GM19395 (cell line): ENCODE results near the gene BSN.

Experiments used
- ATAC-seq: cut with Tn5 transposase; IDR thresholded peaks from one replicate; pipeline ENCODE4 v1.9.1; 2021; ENCODE audit warnings: mild to moderate bottlenecking, moderate library complexity; ENCODE audit not compliant: unreplicated experiment

Gene BSN

GRCh38 chr3:49626101-49626581, 71.9 kb downstream of the BSN start:
- ATAC-seq = no peak

- ATAC-seq = no peak
These were observed 72.5 kb downstream of the BSN start for GRCh38 chr3:49626796-49627195.

- ATAC-seq = no peak
These were observed 73.4 kb downstream of the BSN start for GRCh38 chr3:49627634-49628033.

- ATAC-seq = no peak
These were observed 74.0 kb downstream of the BSN start for GRCh38 chr3:49628249-49628648.

GRCh38 chr3:49629451-49629850, 75.2 kb downstream of the BSN start:
- ATAC-seq = no peak

- no peak for ATAC-seq
These were observed 75.6 kb downstream of the BSN start for GRCh38 chr3:49629866-49630265.

GRCh38 chr3:49630784-49631183, 76.5 kb downstream of the BSN start:
- no peak for ATAC-seq

- ATAC-seq = no peak
These were observed 80.5 kb downstream of the BSN start for GRCh38 chr3:49634736-49635135.

- no peak for ATAC-seq
These were observed 82.8 kb downstream of the BSN start for GRCh38 chr3:49636883-49637609.

- ATAC-seq = no peak
These were observed 84.2 kb downstream of the BSN start for GRCh38 chr3:49638445-49638844.

- no peak for ATAC-seq
These were observed 85.3 kb downstream of the BSN start for GRCh38 chr3:49639551-49639950.

GRCh38 chr3:49641292-49641691, 87.0 kb downstream of the BSN start:
- no peak for ATAC-seq

GRCh38 chr3:49641921-49642707, 87.8 kb downstream of the BSN start:
- no peak for ATAC-seq

GRCh38 chr3:49642708-49643145, 88.5 kb downstream of the BSN start:
- no peak for ATAC-seq

- ATAC-seq = no peak
These were observed 90.4 kb downstream of the BSN start for GRCh38 chr3:49644684-49645083.

GRCh38 chr3:49646236-49646635, 92.0 kb downstream of the BSN start:
- no peak for ATAC-seq

- no peak for ATAC-seq
These were observed 93.5 kb downstream of the BSN start for GRCh38 chr3:49647741-49648140.

GRCh38 chr3:49648354-49649019, 94.2 kb downstream of the BSN start:
- no peak for ATAC-seq

GRCh38 chr3:49649576-49649975, 95.3 kb downstream of the BSN start:
- no peak for ATAC-seq

- ATAC-seq = no peak
These were observed 95.9 kb downstream of the BSN start for GRCh38 chr3:49650177-49650576.

- no peak for ATAC-seq
These were observed 96.4 kb downstream of the BSN start for GRCh38 chr3:49650637-49651036.
